Kidney (tissue), 14 donors: Measurements from ENCODE around the gene ADCY10. TPM values are rescaled to one million over a fixed set of nuclear protein-coding genes. Genes with fewer than 3 reads are reported as not detected.

Source experiments
- DNase-seq, 5 donors: peaks; one replicate each; pipeline ENCODE4 v3.0.0-alpha.2; 2013 to 2020
- FAIRE-seq: peaks from 2 replicates; lab custom pipeline; 2012; peaks lifted over from hg19 to GRCh38; lab: Jason Lieb, UNC
- H3K27ac ChIP-seq, 2 donors: one replicate each; pipeline ENCODE4 v1.7.0; 2013; ENCODE audit warnings: low read depth in 2 of 2, low read length in 2 of 2, inconsistent platforms in 1 of 2
- H3K27me3 ChIP-seq: one replicate; pipeline ENCODE4 v1.7.1; 2013; ENCODE audit warnings: low read length, inconsistent platforms; ENCODE audit not compliant: control insufficient read depth, insufficient read depth
- H3K36me3 ChIP-seq, 3 donors: one replicate each; pipeline versions ENCODE4 v1.7.0 to v1.7.1; 2013; ENCODE audit warnings: low read length in 3 of 3, control low read depth in 1 of 3, inconsistent platforms in 1 of 3; ENCODE audit not compliant: insufficient read depth in 3 of 3, control insufficient read depth in 2 of 3
- H3K4me1 ChIP-seq, 3 donors: one replicate each; pipeline versions ENCODE4 v1.7.0 to v1.7.1; 2013; ENCODE audit warnings: low read length in 3 of 3, inconsistent platforms in 1 of 3, low read depth in 1 of 3; ENCODE audit not compliant: control insufficient read depth in 2 of 3, insufficient read depth in 2 of 3
- H3K4me3 ChIP-seq, 3 donors: one replicate each; pipeline versions ENCODE4 v1.7.0 to v1.8.1; 2013; ENCODE audit warnings: low read length in 3 of 3, control low read depth in 1 of 3, inconsistent platforms in 1 of 3
- H3K9ac ChIP-seq, 3 donors: one replicate each; pipeline versions ENCODE4 v1.7.0 to v1.7.1; 2013; ENCODE audit warnings: low read length in 3 of 3, control low read depth in 1 of 3, inconsistent platforms in 1 of 3
- H3K9me3 ChIP-seq, 3 donors: one replicate each; pipeline versions ENCODE4 v1.7.0 to v1.7.1; 2013; ENCODE audit warnings: low read length in 3 of 3, control low read depth in 1 of 3, inconsistent platforms in 1 of 3; ENCODE audit not compliant: control insufficient read depth in 2 of 3, insufficient read depth in 1 of 3
- CTCF ChIP-seq: IDR thresholded peaks from 3 replicates; pipeline ENCODE4 v1.5.1; 2012; ENCODE audit warnings: mild to moderate bottlenecking, moderate library complexity, borderline replicate concordance; ENCODE audit not compliant: insufficient read depth; ENCODE audit errors: extremely low read depth
- intact Hi-C: fragments of 100-400 bp; cut with DNase I; formaldehyde crosslinking; loops from one replicate; pipeline ENCODE4 v1.11.1; 2022
- polyA plus RNA-seq: library from polyadenylated mRNA; stranded (reverse); fragments of 350-450 nt; fragmentation: Illumina TruSeq; extraction: RNeasy Lipid Tissue Mini Kit (QIAGEN cat#74804); gene quantifications from one replicate; pipeline ENCODE4 v1.2.3, GENCODE V29; 2014; ENCODE audit warnings: low read depth, low replicate concordance; ENCODE audit not compliant: insufficient read depth
- total RNA-seq: library from RNA; stranded (reverse); fragmentation: NEBNext Ultra II Directional; extraction: Animal tissue kit (Norgen Biotek cat#: 25700); gene quantifications from one replicate; pipeline ENCODE4 v1.2.1, GENCODE V29; 2021
- donor health status: control.
- donor health status: control.
- donor health status: control.
- donor health status: control.
- donor health status: control.
- donor health status: DM: yes; HTN: yes; CAD: no.
- donor health status: Normal renal cell carcinoma (clear cell type).

ADCY10 gene
- total and polyA plus RNA-seq, 2 donors from 2014 or later = 0.22 to 0.28 TPM

GRCh38 chr1:167786502-167786901, 127.4 kb downstream of the ADCY10 start:
- Histone ChIP-seq H3K9me3 (no peaks in the 10 kb centered on the region), H3K9ac (no peak overlapping the region), H3K4me1 (no peaks in the 10 kb centered on the region), H3K27me3 (no peaks in the 10 kb centered on the region), H3K4me3 (no peak overlapping the region), H3K36me3 (peaks cover 2 to 6% (median 3%) of the 10 kb centered on the region in 3 donors), H3K27ac (no peak overlapping the region)
- no peak for TF ChIP-seq CTCF
- FAIRE-seq (no peak), DNase-seq (no peak)
- intact Hi-C loops = no loop called here

GRCh38 chr1:167784876-167785550, 128.9 kb downstream of the ADCY10 start:
- no peaks in the 10 kb centered on the region for H3K27me3 ChIP-seq
- intact Hi-C loops = no loop called here
- no peak overlapping the region for H3K4me3 ChIP-seq
- no peak for TF ChIP-seq CTCF
- H3K9ac ChIP-seq = no peak overlapping the region
- peaks cover under 1 to 9% (median 3%) of the 10 kb centered on the region in 3 donors for H3K36me3 ChIP-seq
- H3K4me1 ChIP-seq = no peaks in the 10 kb centered on the region
- DNase-seq (no peak), FAIRE-seq (no peak)
- H3K9me3 ChIP-seq = no peaks in the 10 kb centered on the region
- H3K27ac ChIP-seq = no peak overlapping the region

GRCh38 chr1:167782946-167783345, 131.0 kb downstream of the ADCY10 start:
- no peak overlapping the region for H3K27ac ChIP-seq
- no peaks in the 10 kb centered on the region for H3K4me1 ChIP-seq
- no peak for TF ChIP-seq CTCF
- DNase-seq (no peak), FAIRE-seq (no peak)
- H3K27me3 ChIP-seq = no peaks in the 10 kb centered on the region
- intact Hi-C loops = no loop called here
- H3K4me3 ChIP-seq = no peak overlapping the region
- H3K36me3 ChIP-seq = peaks cover 0 to 6% (median 3%) of the 10 kb centered on the region in 3 donors
- H3K9ac ChIP-seq = no peak overlapping the region
- no peaks in the 10 kb centered on the region for H3K9me3 ChIP-seq

- no peak for TF ChIP-seq CTCF
- Histone ChIP-seq H3K27me3 (no peaks in the 10 kb centered on the region), H3K27ac (no peak overlapping the region), H3K4me1 (no peaks in the 10 kb centered on the region), H3K9ac (no peak overlapping the region), H3K9me3 (no peaks in the 10 kb centered on the region), H3K4me3 (no peak overlapping the region), H3K36me3 (peaks cover 0 to 11% (median 7%) of the 10 kb centered on the region in 3 donors)
- DNase-seq (no peak), FAIRE-seq (no peak)
- intact Hi-C loops = no loop called here
These were observed 132.4 kb downstream of the ADCY10 start for GRCh38 chr1:167781558-167781957.
